ENCODE measurements around the gene POM121.
"Not testable (repeated sequence)": the region's sequence is repeated elsewhere in the genome, so short reads cannot be mapped to it uniquely, and the experiment has no call there.

The POM121 gene

DNA sequence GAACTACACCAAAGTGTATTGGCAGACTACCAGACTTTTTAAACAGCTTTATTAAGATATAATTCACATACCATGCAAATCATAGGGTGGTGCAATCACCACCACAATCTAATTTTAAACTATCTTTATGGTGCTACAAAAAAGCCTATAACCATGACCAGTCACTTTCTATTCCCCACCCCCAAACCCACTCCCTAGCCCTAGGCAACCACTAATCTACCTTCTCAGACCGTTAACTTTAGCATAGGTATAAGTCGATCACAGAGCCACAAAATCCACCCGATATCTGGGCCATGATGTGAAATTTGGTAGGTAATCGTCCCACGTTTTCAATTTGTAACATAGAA lies 536 bp upstream of the POM121 start:
- DNase-seq (ENCODE audit: low read depth) = no peak

DNA sequence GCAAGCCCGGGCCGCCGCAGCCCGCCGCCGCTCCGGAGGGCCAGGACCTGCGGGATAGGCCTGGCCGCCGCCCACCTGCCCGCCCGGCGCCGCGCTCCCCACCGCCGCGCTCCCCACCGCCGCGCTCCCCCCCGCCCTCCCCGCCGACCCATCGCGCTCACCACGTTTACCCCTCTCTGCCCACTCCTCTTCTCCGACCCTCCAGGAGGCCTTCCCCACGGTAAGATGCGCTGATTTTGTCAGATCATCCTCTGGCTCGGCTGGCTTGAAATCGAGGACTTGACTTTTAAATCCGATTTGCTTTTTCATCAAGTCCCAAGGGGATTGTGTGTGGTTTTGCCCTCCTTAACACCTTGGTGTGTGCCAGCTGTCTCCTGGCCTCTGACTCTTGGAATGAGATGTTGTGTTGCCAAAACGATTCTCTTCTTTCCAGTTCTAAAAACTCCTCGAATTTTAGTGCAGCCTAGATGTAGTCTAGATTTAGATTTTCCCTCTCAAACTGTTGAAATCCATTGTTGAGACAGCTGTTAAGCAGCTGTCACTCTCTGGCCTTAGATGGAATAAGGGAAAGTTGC lies 738 bp downstream of the POM121 start:
- peak overlapping the region; percentile 72 for H3K4me3 ChIP-seq (ENCODE audit: low read depth, low read length)
- no peak for DNase-seq (ENCODE audit: low read depth)
- TF ChIP-seq, protein P1, sequence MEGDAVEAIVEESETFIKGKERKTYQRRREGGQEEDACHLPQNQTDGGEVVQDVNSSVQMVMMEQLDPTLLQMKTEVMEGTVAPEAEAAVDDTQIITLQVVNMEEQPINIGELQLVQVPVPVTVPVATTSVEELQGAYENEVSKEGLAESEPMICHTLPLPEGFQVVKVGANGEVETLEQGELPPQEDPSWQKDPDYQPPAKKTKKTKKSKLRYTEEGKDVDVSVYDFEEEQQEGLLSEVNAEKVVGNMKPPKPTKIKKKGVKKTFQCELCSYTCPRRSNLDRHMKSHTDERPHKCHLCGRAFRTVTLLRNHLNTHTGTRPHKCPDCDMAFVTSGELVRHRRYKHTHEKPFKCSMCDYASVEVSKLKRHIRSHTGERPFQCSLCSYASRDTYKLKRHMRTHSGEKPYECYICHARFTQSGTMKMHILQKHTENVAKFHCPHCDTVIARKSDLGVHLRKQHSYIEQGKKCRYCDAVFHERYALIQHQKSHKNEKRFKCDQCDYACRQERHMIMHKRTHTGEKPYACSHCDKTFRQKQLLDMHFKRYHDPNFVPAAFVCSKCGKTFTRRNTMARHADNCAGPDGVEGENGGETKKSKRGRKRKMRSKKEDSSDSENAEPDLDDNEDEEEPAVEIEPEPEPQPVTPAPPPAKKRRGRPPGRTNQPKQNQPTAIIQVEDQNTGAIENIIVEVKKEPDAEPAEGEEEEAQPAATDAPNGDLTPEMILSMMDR (IDR thresholded peaks at IDR 0.05; ENCODE audit: control insufficient read depth, extremely low read depth, insufficient read depth) = no peak

More for the DNA sequence above, 536 bp upstream of the POM121 start:
- H3K4me3 ChIP-seq (ENCODE audit: low read depth, low read length) = peak overlapping the region; percentile 72
- TF ChIP-seq, protein P1 (IDR thresholded peaks at IDR 0.05; ENCODE audit: control insufficient read depth, extremely low read depth, insufficient read depth) = no peak

DNA sequence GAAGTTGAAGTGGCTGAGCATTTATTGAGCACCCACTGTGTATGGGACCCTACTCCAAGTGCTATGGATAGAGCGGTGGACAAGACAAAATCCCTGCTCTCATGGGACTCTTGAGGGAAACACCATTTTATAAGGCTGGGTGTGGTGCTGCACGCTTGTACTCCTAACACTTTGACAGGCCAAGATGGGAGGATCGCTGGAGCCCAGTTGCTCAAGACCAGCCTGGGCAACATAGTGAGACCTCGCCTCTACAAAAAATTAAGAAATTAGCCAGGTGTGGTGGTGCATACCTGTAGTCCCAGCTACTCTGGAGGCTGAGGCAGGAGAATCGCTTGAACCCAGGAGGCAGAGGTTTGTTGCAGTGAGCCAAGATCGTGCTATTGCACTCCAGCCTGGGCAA lies 2.9 kb downstream of the POM121 start:
- not testable (repeated sequence) for H3K4me3 ChIP-seq (ENCODE audit: low read depth, low read length)

DNA sequence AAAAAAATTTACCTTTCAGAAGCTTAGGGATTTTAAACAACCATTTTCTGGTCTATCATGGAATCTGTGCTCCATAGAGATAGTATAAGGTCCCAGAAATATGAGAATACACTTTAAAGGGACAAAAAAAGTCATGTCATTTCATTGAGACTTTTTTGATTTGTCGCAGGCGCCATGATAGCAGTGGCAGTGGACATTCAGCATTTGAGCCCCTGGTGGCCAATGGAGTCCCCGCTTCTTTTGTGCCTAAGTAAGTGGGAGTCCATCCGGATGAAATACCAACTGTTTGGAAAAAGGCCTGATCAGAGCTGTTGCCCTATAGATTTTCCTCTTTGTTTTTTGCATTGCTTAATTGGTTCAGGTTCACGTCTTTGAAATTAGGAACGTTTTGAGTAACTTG lies 3.3 kb downstream of the POM121 start:
- not testable (repeated sequence) for DNase-seq (ENCODE audit: low read depth); H3K4me3 ChIP-seq (ENCODE audit: low read depth, low read length)

More for the DNA sequence above, 2.9 kb downstream of the POM121 start:
- DNase-seq (ENCODE audit: low read depth) = not testable (repeated sequence)

DNA sequence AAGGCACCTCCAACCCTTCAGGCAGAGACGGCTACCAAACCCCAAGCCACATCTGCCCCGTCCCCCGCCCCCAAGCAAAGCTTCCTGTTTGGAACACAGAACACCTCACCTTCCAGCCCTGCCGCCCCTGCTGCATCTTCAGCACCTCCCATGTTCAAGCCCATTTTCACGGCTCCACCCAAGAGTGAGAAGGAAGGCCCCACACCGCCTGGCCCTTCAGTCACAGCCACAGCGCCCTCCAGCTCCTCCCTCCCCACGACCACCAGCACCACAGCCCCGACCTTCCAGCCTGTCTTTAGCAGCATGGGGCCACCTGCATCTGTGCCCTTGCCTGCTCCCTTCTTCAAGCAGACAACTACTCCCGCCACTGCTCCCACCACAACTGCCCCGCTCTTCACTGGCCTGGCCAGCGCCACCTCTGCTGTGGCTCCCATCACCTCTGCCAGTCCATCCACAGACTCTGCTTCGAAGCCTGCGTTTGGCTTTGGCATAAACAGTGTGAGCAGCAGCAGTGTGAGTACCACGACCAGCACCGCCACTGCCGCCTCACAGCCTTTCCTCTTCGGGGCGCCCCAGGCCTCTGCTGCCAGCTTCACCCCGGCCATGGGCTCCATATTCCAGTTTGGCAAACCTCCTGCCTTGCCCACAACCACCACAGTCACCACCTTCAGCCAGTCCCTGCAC lies 17.3 kb downstream of the POM121 start:
- DNase-seq (ENCODE audit: low read depth); H3K4me3 ChIP-seq (ENCODE audit: low read depth, low read length): not testable (repeated sequence)

DNA sequence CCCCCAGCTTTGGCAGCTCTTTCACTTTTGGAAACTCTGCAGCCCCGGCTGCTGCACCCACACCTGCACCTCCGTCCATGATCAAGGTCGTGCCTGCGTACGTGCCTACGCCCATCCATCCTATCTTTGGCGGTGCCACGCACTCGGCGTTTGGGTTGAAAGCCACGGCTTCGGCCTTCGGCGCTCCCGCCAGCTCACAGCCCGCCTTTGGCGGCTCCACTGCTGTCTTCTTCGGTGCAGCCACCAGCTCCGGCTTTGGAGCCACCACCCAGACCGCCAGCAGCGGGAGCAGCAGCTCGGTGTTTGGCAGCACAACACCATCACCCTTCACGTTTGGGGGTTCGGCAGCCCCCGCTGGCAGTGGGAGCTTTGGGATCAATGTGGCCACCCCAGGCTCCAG lies 18.1 kb downstream of the POM121 start:
- not testable (repeated sequence) for DNase-seq (ENCODE audit: low read depth); H3K4me3 ChIP-seq (ENCODE audit: low read depth, low read length)

DNA sequence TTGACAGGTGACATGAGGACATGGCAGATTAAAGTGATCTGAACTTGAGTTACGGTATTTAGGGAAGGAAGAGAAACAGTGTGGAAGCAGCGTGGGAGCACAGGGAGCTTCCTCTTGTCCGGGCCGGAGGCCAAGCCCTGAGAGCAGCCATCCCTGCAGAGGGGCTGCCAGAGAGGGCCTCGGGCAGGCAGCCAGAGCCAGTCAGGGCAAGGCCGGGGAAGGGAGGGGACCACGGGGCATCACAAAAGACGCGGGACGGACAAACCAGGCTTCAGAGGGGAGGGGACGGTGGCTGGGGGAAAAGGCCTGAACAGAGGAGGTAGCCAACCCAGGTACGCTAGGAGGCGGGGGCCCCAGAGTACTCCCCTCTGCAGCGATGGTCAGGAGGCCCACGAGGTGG lies 20.0 kb downstream of the POM121 start:
- not testable (repeated sequence) for DNase-seq (ENCODE audit: low read depth); H3K4me3 ChIP-seq (ENCODE audit: low read depth, low read length)

DNA sequence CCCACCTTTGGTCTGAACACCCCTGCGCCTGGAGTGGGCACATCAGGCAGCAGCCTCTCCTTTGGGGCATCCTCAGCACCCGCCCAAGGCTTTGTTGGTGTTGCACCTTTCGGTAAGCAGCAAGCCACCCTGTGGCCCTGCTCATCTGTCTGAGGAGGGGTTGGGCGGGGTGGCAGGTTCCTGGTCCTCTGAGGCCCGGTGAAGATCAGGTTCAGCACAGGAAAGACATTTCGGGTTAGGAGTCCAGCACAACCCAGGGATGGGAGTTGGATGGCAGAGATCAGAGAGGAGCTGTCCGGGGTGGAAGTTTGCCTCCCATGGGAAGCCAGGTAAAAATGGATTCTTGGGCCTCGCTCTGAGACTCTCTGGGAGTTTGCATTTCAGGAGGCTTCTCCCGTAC lies 20.7 kb downstream of the POM121 start:
- not testable (repeated sequence) for H3K4me3 ChIP-seq (ENCODE audit: low read depth, low read length); DNase-seq (ENCODE audit: low read depth)

DNA sequence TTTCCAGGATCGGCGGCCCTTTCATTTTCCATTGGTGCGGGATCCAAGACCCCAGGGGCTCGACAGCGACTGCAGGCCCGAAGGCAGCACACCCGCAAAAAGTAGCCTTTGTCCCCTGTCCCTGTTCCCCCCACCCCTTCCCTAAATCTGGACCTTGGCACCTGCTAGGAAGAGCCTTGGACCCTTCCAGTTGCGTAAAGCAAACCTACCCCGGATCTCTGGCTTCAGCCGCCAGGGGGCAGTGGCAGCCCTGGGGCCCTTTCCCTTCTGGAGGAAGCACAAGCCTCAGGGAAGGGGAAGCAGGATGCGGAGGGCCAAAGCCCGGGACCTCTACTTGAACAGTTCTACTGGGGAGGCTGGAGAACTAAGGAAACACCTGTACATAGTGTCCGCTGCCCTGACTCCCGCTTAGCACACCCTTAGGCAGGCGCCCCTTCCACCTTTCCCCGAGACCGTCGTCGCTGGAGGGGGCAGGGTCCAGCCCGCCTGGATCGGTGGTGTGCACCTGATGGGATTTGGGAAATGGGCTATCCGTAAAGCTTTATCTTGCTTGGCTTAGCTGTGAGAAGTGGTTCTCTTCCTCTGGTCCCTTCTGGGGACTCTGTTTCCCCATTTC lies 21.3 kb downstream of the POM121 start:
- TF ChIP-seq, protein P1 (IDR thresholded peaks at IDR 0.05; ENCODE audit: control insufficient read depth, extremely low read depth, insufficient read depth) = peak; percentile 25; the same call in 1 of the 2 replicates
- not testable (repeated sequence) for DNase-seq (ENCODE audit: low read depth); H3K4me3 ChIP-seq (ENCODE audit: low read depth, low read length)

DNA sequence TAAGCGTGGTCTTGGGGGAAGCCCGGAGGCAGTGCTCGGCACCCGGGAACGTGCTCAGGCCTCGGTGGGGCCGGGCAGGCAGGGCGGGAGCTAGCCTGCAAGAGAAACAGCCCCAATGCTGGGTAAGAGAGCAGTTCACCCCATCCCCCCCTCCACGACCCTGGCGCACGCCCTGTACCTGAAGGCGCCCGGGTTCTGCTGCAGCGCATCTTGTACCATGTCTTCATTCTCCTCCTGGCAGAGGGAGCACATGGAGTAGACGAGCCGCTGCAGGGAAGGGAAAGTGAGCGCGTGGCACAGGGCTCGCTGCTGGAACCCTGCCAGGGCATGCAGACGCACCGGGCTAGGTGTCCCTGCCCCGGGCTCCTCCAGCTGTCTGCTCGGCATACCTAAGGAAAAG lies 23.8 kb downstream of the POM121 start:
- DNase-seq (ENCODE audit: low read depth); H3K4me3 ChIP-seq (ENCODE audit: low read depth, low read length): not testable (repeated sequence)

DNA sequence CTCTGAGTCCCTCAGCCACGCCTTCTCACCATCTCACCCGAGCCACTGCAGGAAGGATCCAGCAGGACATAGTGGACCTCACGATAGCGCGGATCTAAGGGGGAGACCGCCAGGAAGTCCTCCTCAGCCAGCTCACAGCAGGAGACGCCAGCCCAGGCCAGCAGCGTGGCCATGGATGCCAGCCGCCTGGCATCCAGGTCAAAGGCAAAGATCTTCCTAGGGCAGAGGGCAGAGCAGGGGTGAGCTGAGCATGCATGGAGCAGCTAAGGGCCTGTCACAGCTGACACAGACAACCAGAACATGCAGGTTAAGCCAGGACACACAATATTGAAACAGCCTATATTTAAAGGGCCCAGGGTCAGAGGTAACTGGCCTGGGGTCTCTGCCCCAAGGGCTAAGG lies 24.4 kb downstream of the POM121 start:
- DNase-seq (ENCODE audit: low read depth); H3K4me3 ChIP-seq (ENCODE audit: low read depth, low read length): not testable (repeated sequence)

DNA sequence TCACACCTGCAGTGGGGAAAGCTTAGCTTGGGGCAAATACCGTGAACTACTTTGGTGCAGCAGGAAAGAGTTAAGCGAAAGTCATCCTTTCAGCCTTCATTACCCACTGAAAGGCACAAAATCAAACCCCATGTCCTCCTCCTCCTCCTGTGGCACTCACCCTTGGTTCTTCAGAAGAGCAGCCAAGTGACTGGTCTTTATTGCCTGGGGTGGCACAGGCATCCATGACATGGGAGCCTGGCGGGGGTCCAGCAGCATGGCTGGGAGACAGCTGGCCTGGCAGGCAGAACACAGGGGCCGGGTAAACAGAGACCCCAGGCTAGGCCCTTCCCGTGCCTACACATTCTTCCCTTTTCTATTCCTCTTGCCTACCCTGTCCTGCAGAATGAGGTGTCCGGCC lies 24.8 kb downstream of the POM121 start:
- not testable (repeated sequence) for DNase-seq (ENCODE audit: low read depth); H3K4me3 ChIP-seq (ENCODE audit: low read depth, low read length)

DNA sequence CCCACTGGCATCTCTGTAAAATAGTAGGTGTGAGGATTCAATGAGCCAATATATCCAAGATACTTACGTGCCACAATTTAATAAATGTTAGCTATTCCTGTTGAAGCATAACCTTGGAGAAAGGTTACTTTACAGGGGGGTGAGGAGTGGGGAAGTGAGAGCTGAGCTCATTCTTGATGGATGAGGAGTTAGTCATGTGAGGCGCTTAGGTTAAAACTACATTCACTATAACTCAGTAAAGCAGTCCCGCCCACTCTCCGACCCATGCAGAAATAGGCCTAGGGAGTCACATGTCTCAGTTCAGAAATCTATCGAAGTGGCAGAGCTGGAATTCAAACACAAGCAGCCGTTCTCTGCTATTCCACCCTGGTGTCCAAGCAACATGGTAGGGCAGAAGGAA lies 25.5 kb downstream of the POM121 start:
- not testable (repeated sequence) for H3K4me3 ChIP-seq (ENCODE audit: low read depth, low read length); DNase-seq (ENCODE audit: low read depth)

DNA sequence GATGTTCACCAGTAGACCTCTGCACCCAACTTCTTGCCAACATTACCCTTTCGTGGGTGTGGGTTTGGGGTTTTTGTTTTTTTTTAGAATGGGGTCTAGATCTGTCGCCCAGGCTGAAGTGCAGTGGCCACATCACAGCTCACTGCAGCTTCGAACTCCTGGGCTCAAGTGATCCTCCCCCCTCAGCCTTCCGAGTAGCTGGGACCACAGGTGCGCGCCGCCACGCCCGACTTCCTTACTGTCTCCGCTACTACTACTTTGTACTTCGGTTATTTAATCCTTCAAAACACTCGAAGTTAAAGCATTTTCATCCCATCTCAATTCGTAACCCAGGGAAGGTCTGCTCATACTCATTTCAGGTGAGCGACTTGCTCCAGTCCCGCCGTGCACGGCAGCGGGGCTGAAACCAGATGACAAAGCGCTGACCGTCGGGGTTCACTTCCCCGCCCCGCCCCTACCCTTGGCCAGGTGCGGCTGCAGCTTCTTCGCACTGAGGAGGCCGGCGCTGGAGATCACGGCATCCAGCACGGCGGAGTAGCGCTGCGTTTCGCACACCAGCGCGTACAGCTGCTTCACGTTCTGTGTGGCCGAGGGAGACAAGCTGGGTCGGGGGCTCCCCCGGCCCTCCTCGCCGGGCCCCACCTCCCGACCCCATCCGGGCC lies 29.1 kb downstream of the POM121 start:
- not testable (repeated sequence) for DNase-seq (ENCODE audit: low read depth)

DNA sequence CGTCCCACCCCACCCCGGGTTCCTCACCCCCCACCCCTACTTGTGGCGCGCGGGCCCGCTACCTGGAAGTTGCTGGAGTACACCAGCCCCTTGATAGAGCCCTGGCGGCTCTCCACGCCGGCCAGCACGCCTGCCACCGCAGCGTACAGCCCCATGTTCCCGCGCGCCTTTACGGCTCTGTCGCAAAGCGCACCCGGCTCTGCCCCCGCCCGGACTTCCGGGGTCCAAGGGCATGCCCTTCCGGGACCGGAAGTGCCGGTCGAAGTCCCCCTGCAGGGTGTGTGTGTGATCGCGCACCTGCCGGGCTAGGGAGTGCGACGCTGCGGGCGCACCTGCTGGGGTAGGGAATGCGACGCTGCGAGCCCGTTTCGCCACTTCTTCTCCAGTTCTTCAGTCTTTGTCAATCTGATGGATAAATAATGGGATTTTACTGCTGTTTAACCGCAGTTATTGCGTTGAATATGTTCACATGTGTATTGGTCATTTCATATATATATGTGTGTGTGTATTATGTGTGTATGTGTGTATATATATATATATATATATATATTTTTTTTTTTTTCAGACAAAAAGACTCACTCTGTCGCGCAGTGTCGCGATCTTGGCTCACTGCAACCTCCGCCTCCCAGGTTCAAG lies 29.8 kb downstream of the POM121 start:
- peak overlapping the region; percentile 32 for H3K4me3 ChIP-seq (ENCODE audit: low read depth, low read length)
- not testable (repeated sequence) for DNase-seq (ENCODE audit: low read depth)

More for the DNA sequence above, 29.1 kb downstream of the POM121 start:
- peak overlapping the region; percentile 51 for H3K4me3 ChIP-seq (ENCODE audit: low read depth, low read length)

Measured in LNCaP clone FGC (cell line).